Ishikawa (cell line): ENCODE results near the gene MYH15.

Experiments
- CEBPB ChIP-seq: IDR thresholded peaks from 2 replicates; pipeline ENCODE4 v1.6.1; 2012
- CREB1 ChIP-seq: IDR thresholded peaks from 2 replicates; pipeline ENCODE4 v1.6.1; 2012; ENCODE audit warnings: low read depth
- EGR1 ChIP-seq: IDR thresholded peaks from 2 replicates; pipeline ENCODE4 v1.6.1; 2012
- EP300 ChIP-seq: IDR thresholded peaks from 2 replicates; pipeline ENCODE4 v1.6.1; 2012; ENCODE audit warnings: borderline replicate concordance
- FOXM1 ChIP-seq: IDR thresholded peaks from 2 replicates; pipeline ENCODE4 v1.6.1; 2012; ENCODE audit warnings: low read depth, borderline replicate concordance
- RAD21 ChIP-seq: IDR thresholded peaks from 2 replicates; pipeline ENCODE4 v1.6.1; 2012; ENCODE audit warnings: low read depth
- TAF1 ChIP-seq: IDR thresholded peaks from 2 replicates; pipeline ENCODE4 v1.6.1; 2012; ENCODE audit warnings: low read depth, mild to moderate bottlenecking
- TCF12 ChIP-seq: IDR thresholded peaks from 2 replicates; pipeline ENCODE4 v1.6.1; 2012; ENCODE audit warnings: low read depth
- TEAD4 ChIP-seq: IDR thresholded peaks from 2 replicates; pipeline ENCODE4 v1.6.1; 2012
- YY1 ChIP-seq: IDR thresholded peaks from 2 replicates; pipeline ENCODE4 v1.6.1; 2012; ENCODE audit warnings: low read depth
- ZBTB7A ChIP-seq: IDR thresholded peaks from 2 replicates; pipeline ENCODE4 v1.6.1; 2012; ENCODE audit warnings: low read depth
- TF ChIP-seq, protein P1 (sequence below): IDR thresholded peaks from 2 replicates; pipeline ENCODE4 v1.6.1; 2012; ENCODE audit warnings: low read depth, mild to moderate bottlenecking
- TF ChIP-seq, protein P2 (sequence below): IDR thresholded peaks from 2 replicates; pipeline ENCODE4 v1.6.1; 2012
- TF ChIP-seq, protein P3 (sequence below): IDR thresholded peaks from 2 replicates; pipeline ENCODE4 v1.6.1; 2012

DNA sequence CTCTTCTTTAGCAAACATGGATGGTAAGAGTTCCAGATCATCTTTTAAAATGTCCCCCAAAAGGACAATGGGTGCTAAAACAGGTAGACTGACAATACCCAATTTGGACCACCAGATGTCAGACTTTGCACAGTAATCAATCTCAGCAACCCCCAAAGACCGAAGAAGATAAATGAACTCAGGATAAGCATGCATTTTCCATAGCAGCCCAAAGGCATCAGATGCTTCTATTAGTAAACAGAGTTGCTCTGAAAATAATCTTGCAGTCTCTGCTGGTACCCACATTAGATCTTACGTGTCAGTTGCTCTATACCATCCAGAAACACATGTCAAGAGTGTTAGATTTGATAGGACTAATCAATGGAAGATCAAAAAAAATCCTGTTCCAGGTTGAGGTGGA is 20.6 kb downstream of the MYH15 start:
- TF ChIP-seq, protein P1, sequence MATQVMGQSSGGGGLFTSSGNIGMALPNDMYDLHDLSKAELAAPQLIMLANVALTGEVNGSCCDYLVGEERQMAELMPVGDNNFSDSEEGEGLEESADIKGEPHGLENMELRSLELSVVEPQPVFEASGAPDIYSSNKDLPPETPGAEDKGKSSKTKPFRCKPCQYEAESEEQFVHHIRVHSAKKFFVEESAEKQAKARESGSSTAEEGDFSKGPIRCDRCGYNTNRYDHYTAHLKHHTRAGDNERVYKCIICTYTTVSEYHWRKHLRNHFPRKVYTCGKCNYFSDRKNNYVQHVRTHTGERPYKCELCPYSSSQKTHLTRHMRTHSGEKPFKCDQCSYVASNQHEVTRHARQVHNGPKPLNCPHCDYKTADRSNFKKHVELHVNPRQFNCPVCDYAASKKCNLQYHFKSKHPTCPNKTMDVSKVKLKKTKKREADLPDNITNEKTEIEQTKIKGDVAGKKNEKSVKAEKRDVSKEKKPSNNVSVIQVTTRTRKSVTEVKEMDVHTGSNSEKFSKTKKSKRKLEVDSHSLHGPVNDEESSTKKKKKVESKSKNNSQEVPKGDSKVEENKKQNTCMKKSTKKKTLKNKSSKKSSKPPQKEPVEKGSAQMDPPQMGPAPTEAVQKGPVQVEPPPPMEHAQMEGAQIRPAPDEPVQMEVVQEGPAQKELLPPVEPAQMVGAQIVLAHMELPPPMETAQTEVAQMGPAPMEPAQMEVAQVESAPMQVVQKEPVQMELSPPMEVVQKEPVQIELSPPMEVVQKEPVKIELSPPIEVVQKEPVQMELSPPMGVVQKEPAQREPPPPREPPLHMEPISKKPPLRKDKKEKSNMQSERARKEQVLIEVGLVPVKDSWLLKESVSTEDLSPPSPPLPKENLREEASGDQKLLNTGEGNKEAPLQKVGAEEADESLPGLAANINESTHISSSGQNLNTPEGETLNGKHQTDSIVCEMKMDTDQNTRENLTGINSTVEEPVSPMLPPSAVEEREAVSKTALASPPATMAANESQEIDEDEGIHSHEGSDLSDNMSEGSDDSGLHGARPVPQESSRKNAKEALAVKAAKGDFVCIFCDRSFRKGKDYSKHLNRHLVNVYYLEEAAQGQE, result no peak
- TF ChIP-seq EGR1 (no peak), FOXM1 (no peak), RAD21 (peak; percentile 74), CEBPB (no peak), YY1 (no peak), ZBTB7A (no peak), EP300 (no peak), TAF1 (no peak), TCF12 (no peak), CREB1 (no peak), TEAD4 (no peak)
- TF ChIP-seq, protein P2, sequence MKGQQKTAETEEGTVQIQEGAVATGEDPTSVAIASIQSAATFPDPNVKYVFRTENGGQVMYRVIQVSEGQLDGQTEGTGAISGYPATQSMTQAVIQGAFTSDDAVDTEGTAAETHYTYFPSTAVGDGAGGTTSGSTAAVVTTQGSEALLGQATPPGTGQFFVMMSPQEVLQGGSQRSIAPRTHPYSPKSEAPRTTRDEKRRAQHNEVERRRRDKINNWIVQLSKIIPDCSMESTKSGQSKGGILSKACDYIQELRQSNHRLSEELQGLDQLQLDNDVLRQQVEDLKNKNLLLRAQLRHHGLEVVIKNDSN, result no peak
- TF ChIP-seq, protein P3, sequence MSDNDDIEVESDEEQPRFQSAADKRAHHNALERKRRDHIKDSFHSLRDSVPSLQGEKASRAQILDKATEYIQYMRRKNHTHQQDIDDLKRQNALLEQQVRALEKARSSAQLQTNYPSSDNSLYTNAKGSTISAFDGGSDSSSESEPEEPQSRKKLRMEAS, result no peak
